OCI-LY1 (cell line): ENCODE results near the gene SPATA13.

Experiments
- H2AFZ ChIP-seq: fragments of 200-600 bp; sonication (generic), shearing (Covaris generic); 2 replicates; pipeline ENCODE4 v1.6.0; 2014; ENCODE audit warnings: antibody characterized with exemption, mild to moderate bottlenecking, low read length
- H3F3A ChIP-seq: fragments of 200-600 bp; sonication (generic), shearing (Covaris generic); 2 replicates; pipeline ENCODE4 v1.6.0; 2014; ENCODE audit warnings: mild to moderate bottlenecking, antibody characterized with exemption, low read length, moderate library complexity; ENCODE audit not compliant: insufficient read depth
- H3K27ac ChIP-seq: fragments of 200-600 bp; sonication (generic); 2 replicates; pipeline ENCODE4 v1.5.1; 2014; ENCODE audit warnings: low read length, mixed run types, mild to moderate bottlenecking, low read depth; ENCODE audit not compliant: poor library complexity, severe bottlenecking
- H3K27me3 ChIP-seq: fragments of 200-600 bp; sonication (generic); 2 replicates; pipeline ENCODE4 v1.6.0; 2014; ENCODE audit warnings: antibody characterized with exemption, mild to moderate bottlenecking, low read length, moderate library complexity; ENCODE audit not compliant: insufficient read depth
- H3K36me3 ChIP-seq: fragments of 200-600 bp; sonication (generic); 2 replicates; pipeline ENCODE4 v1.6.1; 2014; ENCODE audit warnings: mild to moderate bottlenecking, antibody characterized with exemption, low read length, moderate library complexity, mixed read lengths; ENCODE audit not compliant: insufficient read depth
- H3K4me1 ChIP-seq: fragments of 200-600 bp; sonication (generic); 2 replicates; pipeline ENCODE4 v1.5.1; 2014; ENCODE audit warnings: mild to moderate bottlenecking, low read length, moderate library complexity; ENCODE audit not compliant: insufficient read depth, severe bottlenecking
- H3K4me2 ChIP-seq: fragments of 200-600 bp; sonication (generic), shearing (Covaris generic); 2 replicates; pipeline ENCODE4 v1.6.1; 2014; ENCODE audit warnings: low read length
- H3K4me3 ChIP-seq: fragments of 200-600 bp; sonication (generic); 2 replicates; pipeline ENCODE4 v1.5.1; 2014; ENCODE audit warnings: low read length, low read depth, mild to moderate bottlenecking, mixed read lengths; ENCODE audit not compliant: poor library complexity, severe bottlenecking
- H3K79me2 ChIP-seq: fragments of 200-600 bp; shearing (Covaris generic); 2 replicates; pipeline ENCODE4 v1.6.1; 2016; ENCODE audit warnings: mixed run types, low read length, mixed read lengths; ENCODE audit not compliant: insufficient read depth
- H3K9ac ChIP-seq: fragments of 200-600 bp; sonication (generic), shearing (Covaris generic); 2 replicates; pipeline ENCODE4 v1.6.1; 2014; ENCODE audit warnings: mild to moderate bottlenecking, low read length, mixed read lengths
- H3K9me2 ChIP-seq: fragments of 200-600 bp; sonication (generic), shearing (Covaris generic); 2 replicates; pipeline ENCODE4 v1.6.1; 2014; ENCODE audit warnings: low read depth, mild to moderate bottlenecking, low read length, mixed read lengths
- H3K9me3 ChIP-seq: fragments of 200-600 bp; shearing (Covaris generic); 2 replicates; pipeline ENCODE4 v1.6.1; 2014; ENCODE audit warnings: low read length, mixed read lengths
- H4K20me1 ChIP-seq: fragments of 200-600 bp; sonication (generic), shearing (Covaris generic); 2 replicates; pipeline ENCODE4 v1.6.0; 2016; ENCODE audit warnings: mild to moderate bottlenecking, low read length; ENCODE audit not compliant: insufficient read depth
- EZH2 ChIP-seq: fragments of 200-600 bp; sonication (generic), shearing (Covaris generic); IDR thresholded peaks from 2 replicates; pipeline ENCODE4 v1.8.0; 2017; ENCODE audit warnings: borderline replicate concordance, mixed run types, mild to moderate bottlenecking, antibody characterized with exemption, low read length, moderate library complexity, mixed read lengths
- TF ChIP-seq, protein P1 (sequence below): fragments of 200-600 bp; sonication (generic), shearing (Covaris generic); IDR thresholded peaks from 2 replicates; pipeline ENCODE4 v1.5.1; 2017; ENCODE audit warnings: mild to moderate bottlenecking, antibody characterized with exemption, low read length, moderate library complexity, mixed read lengths

SPATA13 gene

DNA sequence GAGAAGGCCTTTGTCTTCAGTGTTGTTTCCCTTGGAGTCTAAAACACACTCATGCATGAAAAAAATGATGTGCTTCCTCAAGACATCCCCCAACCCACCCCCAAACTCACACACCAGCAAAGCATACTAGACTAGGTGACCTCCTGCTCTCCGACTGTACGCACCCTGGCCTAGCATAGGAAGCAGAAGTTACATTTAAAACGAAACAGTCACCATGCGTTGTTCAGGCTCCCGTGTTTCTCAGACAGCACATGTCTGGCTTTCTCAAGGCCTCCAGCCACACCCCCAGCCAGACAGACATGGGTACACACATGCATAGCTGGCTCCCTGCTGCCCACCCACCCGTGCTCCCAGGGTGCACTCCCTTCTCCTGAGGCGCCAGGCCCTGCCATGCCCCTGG lies 120.2 kb downstream of the SPATA13 start:
- H3K9me3 ChIP-seq = no peaks in the 10 kb centered on the region
- no peaks in the 10 kb centered on the region for H3K4me1 ChIP-seq
- H2AFZ ChIP-seq = no peak overlapping the region
- no peak overlapping the region for H3K9ac ChIP-seq
- no peak overlapping the region for H3K4me2 ChIP-seq
- no peaks in the 10 kb centered on the region for H3K9me2 ChIP-seq
- H3F3A ChIP-seq = no peaks in the 10 kb centered on the region
- H3K36me3 ChIP-seq = no peaks in the 10 kb centered on the region
- H3K79me2 ChIP-seq = no peaks in the 10 kb centered on the region
- no peak overlapping the region for H3K27ac ChIP-seq
- no peak overlapping the region for H3K4me3 ChIP-seq
- no peaks in the 10 kb centered on the region for H4K20me1 ChIP-seq
- no peaks in the 10 kb centered on the region for H3K27me3 ChIP-seq
- no peak for TF ChIP-seq EZH2
- TF ChIP-seq, protein P1, sequence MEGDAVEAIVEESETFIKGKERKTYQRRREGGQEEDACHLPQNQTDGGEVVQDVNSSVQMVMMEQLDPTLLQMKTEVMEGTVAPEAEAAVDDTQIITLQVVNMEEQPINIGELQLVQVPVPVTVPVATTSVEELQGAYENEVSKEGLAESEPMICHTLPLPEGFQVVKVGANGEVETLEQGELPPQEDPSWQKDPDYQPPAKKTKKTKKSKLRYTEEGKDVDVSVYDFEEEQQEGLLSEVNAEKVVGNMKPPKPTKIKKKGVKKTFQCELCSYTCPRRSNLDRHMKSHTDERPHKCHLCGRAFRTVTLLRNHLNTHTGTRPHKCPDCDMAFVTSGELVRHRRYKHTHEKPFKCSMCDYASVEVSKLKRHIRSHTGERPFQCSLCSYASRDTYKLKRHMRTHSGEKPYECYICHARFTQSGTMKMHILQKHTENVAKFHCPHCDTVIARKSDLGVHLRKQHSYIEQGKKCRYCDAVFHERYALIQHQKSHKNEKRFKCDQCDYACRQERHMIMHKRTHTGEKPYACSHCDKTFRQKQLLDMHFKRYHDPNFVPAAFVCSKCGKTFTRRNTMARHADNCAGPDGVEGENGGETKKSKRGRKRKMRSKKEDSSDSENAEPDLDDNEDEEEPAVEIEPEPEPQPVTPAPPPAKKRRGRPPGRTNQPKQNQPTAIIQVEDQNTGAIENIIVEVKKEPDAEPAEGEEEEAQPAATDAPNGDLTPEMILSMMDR = no peak

DNA sequence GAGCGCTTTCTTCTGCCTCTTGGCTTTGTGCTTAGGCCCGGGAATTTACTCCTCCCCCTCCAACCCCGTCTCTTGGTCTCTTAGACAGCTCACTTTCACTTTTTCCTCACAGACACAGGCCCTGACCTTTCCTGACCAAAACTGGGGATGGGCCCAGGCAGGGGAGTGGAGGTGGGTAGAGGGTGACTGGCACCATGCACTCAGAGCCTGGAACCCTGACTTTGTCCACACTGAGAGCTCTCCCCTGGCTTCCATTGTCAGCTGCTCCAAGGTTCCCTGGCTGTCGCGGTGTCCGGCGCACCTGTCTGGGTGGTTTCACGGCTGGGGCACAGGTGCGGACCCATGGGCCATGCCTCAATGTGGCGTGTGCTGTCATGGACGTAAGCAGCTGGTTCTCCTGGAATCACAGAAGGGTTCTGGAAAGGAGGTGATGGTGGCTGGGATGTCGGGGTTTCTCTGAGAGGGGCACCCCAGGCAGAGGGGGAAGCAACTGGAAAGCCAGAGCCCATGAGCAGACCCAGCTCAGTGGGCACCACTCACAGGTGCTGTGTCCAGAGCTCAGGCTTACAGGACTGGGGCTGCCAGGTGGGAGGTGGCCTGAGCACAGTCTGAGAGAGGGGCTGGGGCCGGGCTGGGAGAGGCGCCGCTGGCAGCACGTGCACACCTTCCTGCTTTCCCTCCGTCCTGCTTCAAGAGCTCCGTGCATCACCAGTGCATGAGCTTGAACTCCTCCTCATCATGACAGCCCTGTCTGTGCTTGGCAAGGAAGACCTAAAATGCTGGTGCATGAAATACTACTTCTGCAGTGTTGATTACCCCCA lies 120.9 kb downstream of the SPATA13 start:
- no peaks in the 10 kb centered on the region for H3K27me3 ChIP-seq
- no peaks in the 10 kb centered on the region for H4K20me1 ChIP-seq
- H3K79me2 ChIP-seq = no peaks in the 10 kb centered on the region
- H3K9ac ChIP-seq = no peak overlapping the region
- no peaks in the 10 kb centered on the region for H3K9me3 ChIP-seq
- no peak overlapping the region for H2AFZ ChIP-seq
- H3K4me2 ChIP-seq = no peak overlapping the region
- H3K36me3 ChIP-seq = no peaks in the 10 kb centered on the region
- no peaks in the 10 kb centered on the region for H3K9me2 ChIP-seq
- no peaks in the 10 kb centered on the region for H3F3A ChIP-seq
- H3K27ac ChIP-seq = no peak overlapping the region
- TF ChIP-seq EZH2 = no peak
- TF ChIP-seq, protein P1 = no peak
- no peaks in the 10 kb centered on the region for H3K4me1 ChIP-seq
- no peak overlapping the region for H3K4me3 ChIP-seq

DNA sequence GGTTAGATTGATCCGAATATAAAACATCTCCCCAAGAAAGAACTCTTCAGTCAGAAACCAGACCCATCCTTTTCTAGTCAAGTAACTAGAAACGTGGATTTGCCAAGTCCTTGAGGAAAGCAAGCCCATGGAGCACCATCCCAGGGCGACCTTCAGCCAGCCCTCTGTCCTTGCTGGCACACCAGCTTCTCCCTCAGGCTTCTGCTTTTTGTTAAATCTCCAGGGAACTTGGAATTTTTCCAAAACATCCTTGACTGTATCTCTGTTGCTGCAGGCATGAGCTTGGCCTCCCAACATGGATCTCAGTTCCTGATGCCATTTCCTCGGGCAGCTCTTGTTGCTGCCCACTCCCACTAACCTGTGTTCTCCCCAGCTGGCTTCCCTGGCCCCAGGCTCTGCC lies 121.7 kb downstream of the SPATA13 start:
- no peaks in the 10 kb centered on the region for H3K9me3 ChIP-seq
- H3K9ac ChIP-seq = no peak overlapping the region
- no peaks in the 10 kb centered on the region for H4K20me1 ChIP-seq
- no peak overlapping the region for H3K27ac ChIP-seq
- no peaks in the 10 kb centered on the region for H3K4me1 ChIP-seq
- no peak overlapping the region for H2AFZ ChIP-seq
- H3K27me3 ChIP-seq = no peaks in the 10 kb centered on the region
- H3K4me3 ChIP-seq = no peak overlapping the region
- no peak overlapping the region for H3K4me2 ChIP-seq
- H3K9me2 ChIP-seq = no peaks in the 10 kb centered on the region
- TF ChIP-seq EZH2 = no peak
- TF ChIP-seq, protein P1 = no peak
- H3K36me3 ChIP-seq = no peaks in the 10 kb centered on the region
- no peaks in the 10 kb centered on the region for H3F3A ChIP-seq
- H3K79me2 ChIP-seq = no peaks in the 10 kb centered on the region
